Stimulated activated CD4-positive, alpha-beta T cell treated with anti-CD3 and anti-CD28 coated beads, Interleukin-4, amount 100 ng/mL, for 48 hours (primary cell): Measurements from ENCODE around the gene GPATCH1.
A peak's percentile ranks its signal among the peaks of the same experiment; 100 is the strongest.
"Not testable (repeated sequence)": the region's sequence is repeated elsewhere in the genome, so short reads cannot be mapped to it uniquely, and the experiment has no call there.

ENCODE experiments used
- DNase-seq, 2 donors: peaks; one replicate each; pipeline ENCODE4 v3.0.0-alpha.2; 2020; ENCODE audit warnings: low read depth in 2 of 2

GPATCH1 gene

DNA sequence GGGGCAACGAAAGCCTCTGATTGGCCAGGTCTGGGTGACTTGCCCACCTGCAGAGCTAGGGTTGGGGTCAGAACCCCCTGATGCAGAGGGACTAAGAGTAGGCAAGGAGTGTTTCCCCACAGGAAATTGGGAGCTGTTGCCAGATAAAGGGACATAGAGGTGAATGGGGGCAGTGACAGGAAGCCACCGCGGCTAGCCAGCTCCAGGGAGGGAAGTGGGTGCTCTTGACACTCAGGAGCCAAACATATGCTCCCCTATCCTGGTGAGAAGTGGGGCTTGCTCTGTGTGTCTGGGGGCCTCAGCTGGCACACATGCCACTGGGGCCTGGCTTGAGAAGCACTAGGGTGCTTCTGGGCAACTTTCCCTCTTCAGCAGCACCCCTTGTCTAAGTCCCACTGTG lies 76.9 kb downstream of the GPATCH1 start:
- DNase-seq: no peak

- no peak for DNase-seq
Observed at GRCh38 chr19:33158365-33158764, 77.4 kb downstream of the GPATCH1 start.

- DNase-seq: no peak
Observed at GRCh38 chr19:33159149-33159548, 78.2 kb downstream of the GPATCH1 start.

- DNase-seq: no peak
Observed at GRCh38 chr19:33159893-33160292, 78.9 kb downstream of the GPATCH1 start.

DNA sequence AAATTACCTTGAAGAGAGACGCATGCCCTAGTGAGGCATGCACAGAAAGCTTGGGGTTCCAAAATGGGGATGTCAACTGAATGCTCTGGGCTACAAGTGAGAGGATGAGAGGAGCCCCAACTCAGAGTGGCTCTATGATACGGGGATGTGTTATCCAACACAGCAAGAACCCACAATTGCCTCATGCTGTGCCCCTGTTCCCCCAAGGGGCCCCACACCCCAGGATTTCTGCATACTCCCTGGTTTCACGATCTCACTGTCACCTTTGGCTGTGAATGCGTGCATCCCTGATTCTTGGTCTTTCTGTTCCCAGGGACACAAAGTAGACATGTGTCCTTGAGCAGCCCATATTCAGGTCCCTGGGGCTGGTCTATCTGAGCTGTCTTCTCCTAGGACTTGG lies 80.2 kb downstream of the GPATCH1 start:
- DNase-seq: no peak

GRCh38 chr19:33163481-33163880 lies 82.5 kb downstream of the GPATCH1 start:
- DNase-seq: no peak

GRCh38 chr19:33166037-33166436 lies 85.1 kb downstream of the GPATCH1 start:
- not testable (repeated sequence) for DNase-seq

- no peak for DNase-seq
Observed at GRCh38 chr19:33167438-33167837, 86.5 kb downstream of the GPATCH1 start.

DNA sequence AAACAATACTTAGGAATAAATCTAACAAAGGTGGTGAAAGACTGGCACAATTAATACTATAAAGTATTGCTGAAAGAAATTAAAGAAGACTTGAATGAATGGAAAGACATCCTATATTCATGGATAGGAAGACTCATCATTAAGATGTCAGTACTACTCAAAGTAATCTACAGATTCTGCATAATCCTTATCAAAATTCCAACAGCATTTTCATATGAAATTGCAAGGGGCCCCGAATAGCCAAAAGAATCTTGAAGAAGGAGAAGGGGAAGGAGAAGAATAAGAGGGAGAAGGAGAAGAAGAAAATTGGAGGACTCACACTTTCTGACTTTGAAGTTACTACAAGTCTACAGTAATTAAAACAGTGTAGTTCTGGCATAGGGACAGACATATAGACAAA lies 87.5 kb downstream of the GPATCH1 start:
- no peak for DNase-seq

- no peak for DNase-seq
Observed at GRCh38 chr19:33171222-33171795, 90.3 kb downstream of the GPATCH1 start.

GRCh38 chr19:33171916-33172359 lies 91.0 kb downstream of the GPATCH1 start:
- DNase-seq: no peak

DNA sequence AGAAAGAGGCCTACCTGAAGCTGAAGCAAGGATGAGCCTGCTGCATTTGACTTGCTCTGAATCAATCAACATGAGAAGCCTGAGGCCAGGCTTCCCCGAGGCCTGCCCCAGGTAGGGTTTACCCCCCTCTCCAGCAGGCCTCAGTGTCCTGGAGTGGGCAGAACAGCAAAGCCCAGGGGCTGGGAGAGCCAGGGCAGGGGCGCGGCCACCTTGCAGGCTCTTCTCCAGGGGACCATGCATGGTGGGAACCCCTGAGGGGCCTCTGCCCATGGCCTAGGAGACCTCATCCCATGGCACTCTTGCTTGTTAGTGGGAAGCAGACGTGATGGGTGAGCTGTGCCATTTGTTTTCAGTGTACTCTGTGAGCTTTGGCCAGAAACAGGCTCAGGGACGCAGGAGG lies 93.2 kb downstream of the GPATCH1 start:
- DNase-seq: no peak

GRCh38 chr19:33175156-33175782 lies 94.3 kb downstream of the GPATCH1 start:
- DNase-seq: no peak

DNA sequence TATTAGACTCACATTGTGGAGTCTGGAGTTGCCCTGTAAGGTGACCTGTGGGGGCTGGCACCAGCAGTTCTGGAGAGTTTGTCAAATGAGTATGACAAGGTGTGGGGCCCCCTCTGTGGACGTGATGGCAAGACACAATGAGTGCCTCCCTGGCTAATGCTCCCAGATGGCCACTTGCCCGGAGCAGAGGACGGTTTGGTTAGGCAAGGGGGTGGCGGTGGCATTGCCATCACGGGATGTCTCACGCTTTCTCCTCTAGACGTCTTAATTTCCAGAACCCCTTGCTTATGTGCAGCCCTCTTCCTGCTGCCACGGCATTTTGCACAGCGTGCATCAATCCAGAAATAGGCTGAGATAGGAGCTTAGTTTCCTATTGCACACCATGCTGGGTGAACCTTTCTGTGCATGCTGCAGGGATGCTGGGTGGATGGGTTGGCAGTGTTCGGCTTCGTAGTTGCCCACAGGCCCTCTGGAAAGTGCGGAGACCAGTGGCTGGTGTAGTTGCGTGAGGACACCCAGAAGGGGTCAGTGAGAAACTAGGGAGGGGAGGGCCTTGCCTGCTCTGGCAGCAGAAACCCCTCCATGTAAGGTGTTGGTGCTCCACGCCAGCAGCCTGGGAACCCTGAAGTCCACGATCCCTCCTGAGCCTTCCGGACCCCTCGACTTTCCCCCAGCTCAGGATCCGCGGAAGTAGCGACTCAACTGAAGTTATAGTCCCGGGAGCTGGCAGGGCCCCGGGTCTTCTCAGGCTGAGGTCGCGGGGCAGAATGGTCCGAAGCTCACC lies 95.1 kb downstream of the GPATCH1 start:
- no peak for DNase-seq

GRCh38 chr19:33176670-33177416 lies 95.9 kb downstream of the GPATCH1 start:
- DNase-seq: peak; percentile 92 to 95

GRCh38 chr19:33177417-33177979 lies 96.5 kb downstream of the GPATCH1 start:
- DNase-seq: no peak
